Testis (tissue), 3 donors: Measurements from ENCODE around the gene FAM120A. TPM values are rescaled to one million over a fixed set of nuclear protein-coding genes. Genes with fewer than 3 reads are reported as not detected.
A peak's percentile ranks its signal among the peaks of the same experiment; 100 is the strongest.

ENCODE experiments used
- DNase-seq: peaks from one replicate; pipeline ENCODE4 v3.0.0-alpha.2; 2019
- H3K27ac ChIP-seq, 2 donors: fragments of 200-600 bp; sonication (generic); one replicate each; pipeline ENCODE4 v1.5.1; 2019
- H3K27me3 ChIP-seq: fragments of 200-600 bp; sonication (generic); one replicate; pipeline ENCODE4 v1.5.1; 2019
- H3K36me3 ChIP-seq: fragments of 200-600 bp; sonication (generic); one replicate; pipeline ENCODE4 v1.5.1; 2017; ENCODE audit warnings: low read depth; ENCODE audit errors: missing control alignments
- H3K4me1 ChIP-seq: fragments of 200-600 bp; sonication (generic); one replicate; pipeline ENCODE4 v1.5.1; 2019
- H3K4me3 ChIP-seq, 2 donors: fragments of 200-600 bp; sonication (generic); one replicate each; pipeline ENCODE4 v1.5.1; 2017 to 2019
- H3K9me3 ChIP-seq: fragments of 200-600 bp; sonication (generic); one replicate; pipeline ENCODE4 v1.5.1; 2017
- POLR2A ChIP-seq: fragments of 450-650 bp; IDR thresholded peaks from one replicate; pipeline ENCODE4 v1.6.1; 2017; ENCODE audit warnings: antibody characterized with exemption, mild to moderate bottlenecking, moderate library complexity
- WGBS, 2 donors: methylation state at CpG; one replicate each; pipeline ENCODE4 v1.1.5; 2018; 5-methylcytosine and 5-hydroxymethylcytosine counted together
- intact Hi-C: fragments of 100-400 bp; cut with DNase I; formaldehyde crosslinking; loops from one replicate; pipeline ENCODE4 v1.15.1; 2023; ENCODE audit warnings: low total_unique reads
- polyA plus RNA-seq: library from polyadenylated mRNA; stranded (reverse); fragments of 350-450 nt; fragmentation: Illumina TruSeq; extraction: RNeasy Lipid Tissue Mini Kit (QIAGEN cat#74804); gene quantifications from one replicate; pipeline ENCODE4 v1.2.3, GENCODE V29; 2014; ENCODE audit warnings: low read depth, low replicate concordance; ENCODE audit not compliant: insufficient read depth
- total RNA-seq, 2 donors: library from RNA; depleted of rRNA; stranded (reverse); fragments of >200 nt; gene quantifications; one replicate each; pipeline ENCODE4 v1.2.3, GENCODE V29; 2016
- TF ChIP-seq, protein P1 (sequence below), 3 experiments: fragments of 450-650 bp in 2 of 3; fragments of 200-600 bp in 1 of 3; sonication (generic) in 1 of 3; IDR thresholded peaks; one replicate each; pipeline ENCODE4 v1.5.1; 2016 to 2019; ENCODE audit warnings: antibody characterized with exemption in 3 of 3, mild to moderate bottlenecking in 2 of 3, moderate library complexity in 1 of 3

The FAM120A gene
- total and polyA plus RNA-seq, 3 donors from 2014 or later, result 39.3 to 81.5 (median 73.9) TPM

DNA sequence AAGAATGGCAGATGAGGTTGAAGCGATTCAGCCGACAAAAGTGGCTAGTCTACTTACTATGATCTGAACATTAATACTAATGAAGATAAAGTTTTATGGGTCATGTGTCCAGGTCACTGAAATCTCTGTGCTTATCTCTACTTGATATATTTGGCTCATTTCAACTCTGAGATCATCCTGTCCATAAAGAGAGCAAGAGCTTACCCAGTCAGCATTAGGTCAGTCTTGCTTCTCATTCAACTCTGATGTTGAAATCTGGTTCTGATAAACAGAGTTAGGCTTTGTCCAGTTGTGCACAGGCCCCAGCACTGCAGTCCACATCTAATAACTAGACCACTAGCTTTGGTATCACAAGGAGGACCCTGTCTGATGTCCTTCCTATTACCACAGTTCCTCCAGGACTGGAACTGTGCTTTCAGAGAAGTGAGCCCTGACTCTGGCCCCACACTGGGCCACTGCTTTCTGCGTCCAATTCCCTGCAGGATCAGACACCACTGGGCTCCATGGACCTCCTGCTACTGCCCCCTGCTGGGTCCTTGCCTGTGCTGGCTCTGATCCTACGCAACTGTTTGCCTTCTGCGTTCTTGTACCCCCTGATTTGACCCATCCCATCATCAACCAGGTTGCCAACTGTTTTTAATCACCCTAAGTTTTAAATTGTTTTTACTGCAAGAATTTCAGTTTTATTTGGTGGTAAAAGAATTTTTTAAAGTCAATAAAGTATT is 23.7 kb upstream of the FAM120A start:
- TF ChIP-seq, protein P1, sequence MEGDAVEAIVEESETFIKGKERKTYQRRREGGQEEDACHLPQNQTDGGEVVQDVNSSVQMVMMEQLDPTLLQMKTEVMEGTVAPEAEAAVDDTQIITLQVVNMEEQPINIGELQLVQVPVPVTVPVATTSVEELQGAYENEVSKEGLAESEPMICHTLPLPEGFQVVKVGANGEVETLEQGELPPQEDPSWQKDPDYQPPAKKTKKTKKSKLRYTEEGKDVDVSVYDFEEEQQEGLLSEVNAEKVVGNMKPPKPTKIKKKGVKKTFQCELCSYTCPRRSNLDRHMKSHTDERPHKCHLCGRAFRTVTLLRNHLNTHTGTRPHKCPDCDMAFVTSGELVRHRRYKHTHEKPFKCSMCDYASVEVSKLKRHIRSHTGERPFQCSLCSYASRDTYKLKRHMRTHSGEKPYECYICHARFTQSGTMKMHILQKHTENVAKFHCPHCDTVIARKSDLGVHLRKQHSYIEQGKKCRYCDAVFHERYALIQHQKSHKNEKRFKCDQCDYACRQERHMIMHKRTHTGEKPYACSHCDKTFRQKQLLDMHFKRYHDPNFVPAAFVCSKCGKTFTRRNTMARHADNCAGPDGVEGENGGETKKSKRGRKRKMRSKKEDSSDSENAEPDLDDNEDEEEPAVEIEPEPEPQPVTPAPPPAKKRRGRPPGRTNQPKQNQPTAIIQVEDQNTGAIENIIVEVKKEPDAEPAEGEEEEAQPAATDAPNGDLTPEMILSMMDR (IDR thresholded peaks at IDR 0.05), result no peak
- TF ChIP-seq POLR2A, result no peak
- WGBS, 2 donors, result 80 to 84% methylated on average over 5 of the region's 5 CpGs
- H3K4me3 ChIP-seq, result no peak overlapping the region

DNA sequence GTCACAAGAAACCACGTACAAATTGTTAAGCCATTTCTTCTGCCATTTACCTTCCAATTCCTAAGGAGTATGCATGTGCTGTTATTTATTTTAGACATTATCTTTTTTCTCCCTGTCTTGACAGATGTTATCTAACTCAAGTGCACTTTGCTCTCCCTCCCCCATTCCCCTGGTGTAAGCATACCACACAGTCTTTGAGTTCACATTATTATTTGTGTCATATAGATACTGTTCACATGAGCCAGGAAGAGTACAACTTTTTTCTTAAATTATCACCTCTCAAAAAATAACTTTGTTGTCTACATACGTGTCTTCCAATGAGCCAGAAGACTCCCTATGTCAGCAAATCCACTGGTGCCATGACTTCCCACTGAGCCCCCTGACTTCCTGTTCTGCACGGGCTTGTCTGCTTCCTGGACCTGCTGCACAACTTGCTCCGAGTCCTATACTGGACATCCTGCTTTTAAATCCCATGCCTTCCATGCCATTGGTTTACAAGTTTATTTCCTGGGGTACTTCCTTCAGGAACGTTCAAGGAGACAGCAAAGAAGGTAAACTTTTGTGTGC is 19.9 kb upstream of the FAM120A start:
- WGBS, 2 donors, result 38 to 55% methylated on average over 5 of the region's 5 CpGs
- no peaks in the 10 kb centered on the region for H3K9me3 ChIP-seq
- H3K27ac ChIP-seq, result no peak overlapping the region
- TF ChIP-seq POLR2A, result no peak
- TF ChIP-seq, protein P1 (IDR thresholded peaks at IDR 0.05), result no peak
- no peak overlapping the region for H3K4me3 ChIP-seq
- intact Hi-C loops, result no loop called here
- no peaks in the 10 kb centered on the region for H3K36me3 ChIP-seq
- H3K27me3 ChIP-seq, result no peaks in the 10 kb centered on the region
- DNase-seq, result no peak
- no peaks in the 10 kb centered on the region for H3K4me1 ChIP-seq

More for the DNA sequence above, 23.7 kb upstream of the FAM120A start:
- Histone ChIP-seq H3K27ac (no peak overlapping the region), H3K27me3 (no peaks in the 10 kb centered on the region), H3K9me3 (no peaks in the 10 kb centered on the region), H3K36me3 (no peaks in the 10 kb centered on the region), H3K4me1 (no peaks in the 10 kb centered on the region)
- intact Hi-C loops, result no loop called here
- no peak for DNase-seq

DNA sequence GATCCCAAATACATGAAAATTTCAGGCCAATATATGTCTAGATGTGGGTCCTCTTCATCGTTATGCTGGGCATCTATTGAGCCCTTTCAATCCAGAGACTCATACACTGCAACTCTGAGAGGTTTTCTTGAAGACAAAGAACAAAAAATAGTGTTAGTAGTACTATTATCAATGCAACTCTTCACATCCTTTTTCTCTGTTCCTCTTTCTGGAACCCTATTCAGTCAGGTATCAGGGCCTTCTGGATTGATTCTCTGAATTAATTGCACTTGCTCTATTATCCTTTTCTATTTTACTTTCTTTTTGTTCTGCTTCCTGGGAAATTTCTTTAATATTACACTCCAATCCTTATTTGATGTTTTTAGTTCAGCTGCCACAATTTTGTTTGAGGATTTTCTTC is 18.5 kb upstream of the FAM120A start:
- Histone ChIP-seq H3K36me3 (no peaks in the 10 kb centered on the region), H3K9me3 (no peaks in the 10 kb centered on the region), H3K27me3 (no peaks in the 10 kb centered on the region), H3K27ac (no peak overlapping the region), H3K4me1 (no peaks in the 10 kb centered on the region), H3K4me3 (no peak overlapping the region)
- intact Hi-C loops, result no loop called here
- no peak for DNase-seq
- WGBS, 2 donors, result 85 to 100% methylated on average over 1 of the region's 1 CpG
- TF ChIP-seq POLR2A, result no peak
- TF ChIP-seq, protein P1 (IDR thresholded peaks at IDR 0.05), result no peak

DNA sequence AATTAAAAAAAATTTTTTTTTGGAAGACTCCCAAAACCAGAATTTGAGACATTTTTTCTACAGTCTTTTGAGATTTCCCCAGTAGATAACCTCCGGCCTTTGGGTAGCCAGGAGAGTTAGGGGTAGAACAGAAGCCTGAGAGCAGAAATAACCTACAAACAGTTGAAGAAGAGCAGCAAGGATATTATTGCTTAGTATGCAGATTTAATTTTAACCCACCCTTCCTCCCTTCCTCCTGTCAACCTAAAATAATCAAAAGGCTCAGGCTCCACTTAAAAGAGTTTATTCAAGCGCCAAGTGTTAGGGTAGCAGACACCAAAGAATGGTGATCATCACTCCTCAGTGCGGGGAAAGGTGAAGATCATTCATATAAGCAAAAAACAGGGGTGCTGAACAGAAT is 17.4 kb upstream of the FAM120A start:
- WGBS, 2 donors, result 89 to 97% methylated on average over 3 of the region's 3 CpGs
- no peaks in the 10 kb centered on the region for H3K4me1 ChIP-seq
- H3K27ac ChIP-seq, result no peak overlapping the region
- H3K36me3 ChIP-seq, result no peaks in the 10 kb centered on the region
- intact Hi-C loops, result no loop called here
- no peaks in the 10 kb centered on the region for H3K9me3 ChIP-seq
- H3K27me3 ChIP-seq, result no peaks in the 10 kb centered on the region
- TF ChIP-seq, protein P1 (IDR thresholded peaks at IDR 0.05), result no peak
- no peak for TF ChIP-seq POLR2A
- H3K4me3 ChIP-seq, result no peak overlapping the region
- no peak for DNase-seq

DNA sequence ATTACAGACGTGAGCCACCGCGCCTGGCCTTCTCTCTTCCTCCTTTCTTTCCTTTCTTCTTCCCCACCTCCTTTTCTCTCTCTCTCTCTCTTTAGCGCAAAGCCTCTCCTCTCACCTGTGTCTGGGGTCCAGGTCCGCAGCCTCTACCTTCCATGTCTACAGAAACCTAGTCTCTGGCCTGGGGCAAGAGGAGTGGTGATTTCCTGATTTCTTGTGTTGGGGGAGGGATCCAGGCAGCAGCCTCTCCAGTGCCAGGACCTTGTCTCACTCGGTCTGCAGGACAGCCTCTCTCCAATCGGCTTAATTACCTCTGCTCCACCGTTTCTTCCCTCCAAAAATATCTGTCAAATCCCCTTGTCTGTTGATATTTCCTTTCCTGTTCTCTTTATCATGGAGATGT is 16.1 kb upstream of the FAM120A start:
- Histone ChIP-seq H3K27me3 (no peaks in the 10 kb centered on the region), H3K4me3 (peak overlapping the region in 1 of 2 donors; percentile 13), H3K9me3 (no peaks in the 10 kb centered on the region), H3K27ac (no peak overlapping the region), H3K4me1 (no peaks in the 10 kb centered on the region), H3K36me3 (no peaks in the 10 kb centered on the region)
- TF ChIP-seq POLR2A, result no peak
- TF ChIP-seq, protein P1 (IDR thresholded peaks at IDR 0.05), result no peak
- intact Hi-C loops, result no loop called here
- WGBS, 2 donors, result 59 to 64% methylated on average over 8 of the region's 8 CpGs
- no peak for DNase-seq
